ENCODE data around the gene SLC9B2.
"Not testable (repeated sequence)": the region's sequence is repeated elsewhere in the genome, so short reads cannot be mapped to it uniquely, and the experiment has no call there.

SLC9B2 gene

DNA sequence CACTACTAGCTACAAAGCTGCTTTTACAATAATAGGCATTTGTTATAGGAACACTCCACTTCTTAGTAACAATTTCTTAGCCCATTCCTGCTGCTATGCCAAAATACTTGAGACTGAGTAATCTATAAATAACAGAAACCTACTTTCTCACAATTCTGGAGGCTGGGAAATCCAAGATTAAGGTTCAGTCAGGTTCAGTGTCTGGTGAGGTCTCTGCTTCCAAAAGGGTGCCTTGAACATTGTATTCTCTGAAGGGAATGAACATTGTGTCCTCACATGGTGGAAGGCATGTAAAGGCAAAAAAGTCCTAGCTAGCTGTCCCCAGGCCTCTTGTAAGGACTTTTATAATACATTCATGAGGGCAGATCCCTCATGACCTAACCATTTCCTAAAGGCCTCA is 64.0 kb downstream of the SLC9B2 start:
- H3K9me3 Mint-ChIP-seq = no peaks in the 10 kb centered on the region
- no peaks in the 10 kb centered on the region for H3K4me1 Mint-ChIP-seq (ENCODE audit: low read depth)
- H3K4me3 Mint-ChIP-seq = no peak overlapping the region
- H3K27me3 Mint-ChIP-seq = no peaks in the 10 kb centered on the region
- H3K36me3 Mint-ChIP-seq (ENCODE audit: low read depth) = no peaks in the 10 kb centered on the region
- no peak overlapping the region for H3K27ac Mint-ChIP-seq

DNA sequence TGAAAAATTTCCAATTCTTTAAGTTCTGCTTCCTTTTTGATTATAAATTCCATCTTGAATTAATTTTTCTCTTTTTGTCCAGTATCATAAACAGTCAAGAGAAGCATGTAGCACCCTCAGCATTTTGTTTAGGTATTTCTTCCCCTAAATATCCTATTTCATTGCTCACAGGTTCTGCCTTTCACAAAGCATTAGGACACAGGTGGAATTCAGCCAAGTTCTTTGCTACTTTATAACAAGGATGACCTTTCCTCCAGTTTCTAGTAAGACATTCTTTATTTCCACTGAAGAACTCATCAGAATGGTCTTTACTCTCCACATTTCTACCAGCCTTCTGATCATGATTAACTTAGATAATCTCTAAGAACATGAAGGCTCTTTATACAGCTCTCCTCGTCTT is 64.5 kb downstream of the SLC9B2 start:
- no peaks in the 10 kb centered on the region for H3K4me1 Mint-ChIP-seq (ENCODE audit: low read depth)
- H3K9me3 Mint-ChIP-seq = no peaks in the 10 kb centered on the region
- no peaks in the 10 kb centered on the region for H3K36me3 Mint-ChIP-seq (ENCODE audit: low read depth)
- no peak overlapping the region for H3K27ac Mint-ChIP-seq
- H3K27me3 Mint-ChIP-seq = no peaks in the 10 kb centered on the region
- no peak overlapping the region for H3K4me3 Mint-ChIP-seq

DNA sequence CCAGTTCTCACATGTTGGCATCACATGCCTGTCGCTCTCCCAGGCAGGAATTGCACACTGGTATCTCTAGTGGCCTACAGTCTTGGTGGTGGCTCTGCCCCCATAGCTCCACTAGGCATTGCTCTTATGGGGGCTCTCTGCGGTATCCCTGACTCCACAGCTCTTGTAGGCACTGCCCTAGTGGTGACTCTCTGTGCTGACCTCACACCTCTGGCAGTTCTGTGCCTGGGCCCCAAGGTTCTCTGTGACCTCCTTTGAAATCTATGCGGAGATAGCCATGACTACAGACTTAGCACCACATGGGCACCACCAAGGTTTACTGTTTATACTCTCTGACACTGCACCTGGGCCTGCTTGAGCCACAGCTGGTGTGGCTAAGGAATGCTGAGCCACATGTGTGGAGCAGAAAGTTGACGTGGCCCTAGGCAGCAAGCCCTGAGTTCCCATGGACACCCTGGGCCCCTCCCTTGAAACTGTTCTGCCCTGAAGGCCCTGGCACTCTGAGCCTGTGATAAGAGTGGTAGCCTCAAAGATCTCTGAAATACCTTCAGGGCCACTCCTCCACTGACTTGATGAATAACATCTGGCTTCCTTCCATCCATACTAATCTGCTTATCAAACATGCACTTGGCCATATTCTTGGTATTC is 65.1 kb downstream of the SLC9B2 start:
- Mint-ChIP-seq H3K27ac (no peak overlapping the region), H3K4me1 (ENCODE audit: low read depth) (no peaks in the 10 kb centered on the region), H3K27me3 (no peaks in the 10 kb centered on the region), H3K9me3 (no peaks in the 10 kb centered on the region), H3K4me3 (no peak overlapping the region), H3K36me3 (ENCODE audit: low read depth) (no peaks in the 10 kb centered on the region)

DNA sequence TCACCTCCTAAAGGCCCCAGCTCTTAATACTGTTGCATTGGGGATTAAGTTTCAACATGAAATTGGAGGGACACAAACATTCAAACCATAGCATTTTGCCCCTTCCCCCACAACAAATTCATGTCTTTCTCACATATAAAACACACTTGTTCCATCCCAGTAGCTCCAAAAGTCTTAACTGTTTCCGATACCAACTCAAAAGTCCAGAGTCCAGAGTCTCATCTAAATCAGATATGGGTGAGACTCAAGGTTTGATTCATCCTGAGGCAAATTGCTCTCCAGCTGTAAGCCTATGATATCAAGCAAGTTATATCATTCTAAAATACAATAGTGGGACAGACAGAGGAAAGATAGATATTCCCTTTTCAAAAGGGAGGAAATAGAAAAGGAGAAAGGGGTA is 65.8 kb downstream of the SLC9B2 start:
- Mint-ChIP-seq H3K27me3 (no peaks in the 10 kb centered on the region), H3K36me3 (ENCODE audit: low read depth) (no peaks in the 10 kb centered on the region), H3K4me3 (no peak overlapping the region), H3K4me1 (ENCODE audit: low read depth) (no peaks in the 10 kb centered on the region), H3K9me3 (no peaks in the 10 kb centered on the region), H3K27ac (no peak overlapping the region)

DNA sequence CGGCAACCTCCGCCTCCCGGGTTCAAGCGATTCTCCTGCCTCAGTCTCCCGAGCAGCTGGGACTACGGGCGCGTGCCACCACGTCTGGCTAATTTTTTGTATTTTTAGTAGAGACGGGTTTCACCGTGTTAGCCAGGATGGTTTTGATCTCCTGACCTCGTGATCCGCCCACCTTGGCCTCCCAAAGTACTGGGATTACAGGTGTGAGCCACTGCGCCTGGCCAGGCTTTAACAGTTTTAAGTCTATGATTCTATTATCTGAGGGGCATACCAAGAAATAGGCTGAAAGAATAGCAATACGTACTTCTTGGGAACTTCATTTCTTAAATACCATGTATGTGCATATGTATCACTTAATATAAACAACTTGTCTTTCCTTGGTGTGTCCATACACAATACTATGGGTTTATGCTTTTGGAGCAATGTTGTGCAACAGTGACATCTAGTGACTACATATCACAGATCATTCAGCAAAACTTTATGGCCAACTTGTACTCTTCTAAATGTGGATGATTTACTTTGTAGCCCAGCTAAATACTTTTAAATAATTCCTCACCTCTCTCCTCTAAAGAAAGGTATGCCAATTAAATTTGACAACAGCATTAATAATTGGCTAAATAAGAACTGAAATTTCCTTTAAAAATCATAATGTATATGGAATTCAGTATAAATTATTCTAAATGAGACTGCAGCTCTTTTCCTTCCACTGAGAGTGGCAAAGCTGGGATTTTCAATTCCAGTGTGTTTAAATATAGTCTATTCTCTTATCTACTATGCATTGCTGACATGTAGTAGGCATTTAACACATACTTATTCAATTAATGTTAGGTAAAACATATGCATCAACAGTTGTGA is 67.5 kb downstream of the SLC9B2 start:
- Mint-ChIP-seq H3K9me3 (no peaks in the 10 kb centered on the region), H3K27ac (no peak overlapping the region), H3K27me3 (no peaks in the 10 kb centered on the region), H3K36me3 (ENCODE audit: low read depth) (no peaks in the 10 kb centered on the region), H3K4me3 (no peak overlapping the region), H3K4me1 (ENCODE audit: low read depth) (no peaks in the 10 kb centered on the region)

DNA sequence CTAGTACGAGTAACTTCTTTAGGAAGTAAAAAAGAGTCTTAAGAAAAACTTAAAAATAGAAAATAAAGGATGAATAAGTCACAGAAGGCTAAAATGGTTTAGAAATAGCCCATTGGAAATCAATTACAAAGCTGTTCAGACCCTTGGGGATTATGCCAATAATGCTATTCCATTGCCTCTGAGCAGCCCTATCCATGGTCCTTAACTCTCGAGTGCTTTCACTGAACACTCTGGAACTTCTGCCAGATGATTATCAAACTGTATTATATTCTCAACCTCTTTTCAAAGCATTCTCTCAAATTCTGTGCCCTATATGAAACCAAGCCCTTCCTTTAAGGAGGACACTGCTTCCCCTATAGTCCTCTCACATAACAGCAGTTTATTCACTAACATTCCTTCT is 74.0 kb downstream of the SLC9B2 start:
- H3K27ac Mint-ChIP-seq = no peak overlapping the region
- peaks cover 6% of the 10 kb centered on the region for H3K36me3 Mint-ChIP-seq (ENCODE audit: low read depth)

DNA sequence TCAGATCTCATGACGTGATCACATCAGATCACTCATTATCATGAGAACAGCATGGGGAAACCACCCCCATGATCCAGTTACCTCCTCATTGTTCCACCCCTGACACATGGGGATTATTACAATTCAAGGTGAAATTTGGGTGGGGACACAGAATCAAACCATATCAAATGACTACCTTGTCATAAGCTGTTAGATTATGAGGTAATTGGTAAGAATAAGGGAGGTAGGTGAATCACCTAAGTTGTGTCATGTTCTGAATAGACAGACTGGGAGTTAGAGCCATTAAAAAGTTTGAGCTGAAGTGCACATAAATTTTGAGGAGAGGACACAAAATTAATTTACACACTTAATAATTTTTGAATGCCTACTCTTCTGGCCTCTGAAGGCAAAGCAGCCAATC is 81.8 kb downstream of the SLC9B2 start:
- Mint-ChIP-seq H3K27ac (no peak overlapping the region), H3K4me1 (ENCODE audit: low read depth) (no peaks in the 10 kb centered on the region), H3K36me3 (ENCODE audit: low read depth) (no peaks in the 10 kb centered on the region), H3K27me3 (no peaks in the 10 kb centered on the region), H3K4me3 (no peak overlapping the region), H3K9me3 (peaks cover 3% of the 10 kb centered on the region)

More for the DNA sequence above, 74.0 kb downstream of the SLC9B2 start:
- H3K4me1 Mint-ChIP-seq (ENCODE audit: low read depth) = no peaks in the 10 kb centered on the region
- no peak overlapping the region for H3K4me3 Mint-ChIP-seq
- no peaks in the 10 kb centered on the region for H3K27me3 Mint-ChIP-seq
- peaks cover 7% of the 10 kb centered on the region for H3K9me3 Mint-ChIP-seq

DNA sequence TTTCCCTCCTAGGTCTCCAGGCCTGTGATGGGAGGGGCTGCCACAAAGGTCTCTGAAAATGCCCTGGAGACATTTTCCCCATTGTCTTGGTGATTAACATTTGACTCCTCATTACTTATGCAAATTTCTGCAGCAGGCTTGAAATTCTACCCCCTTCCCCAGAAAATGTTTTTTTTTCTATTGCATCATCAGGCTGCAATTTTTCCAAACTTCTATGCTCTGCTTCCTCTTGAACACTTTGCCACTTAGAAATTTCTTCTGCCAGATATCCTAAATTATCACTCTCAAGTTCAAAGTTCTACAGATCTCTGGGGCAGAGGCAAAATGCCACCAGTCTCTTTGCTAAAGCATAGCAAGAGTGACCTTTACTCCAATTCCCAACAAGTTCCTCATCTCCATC is 82.6 kb downstream of the SLC9B2 start:
- not testable (repeated sequence) for H3K4me1 Mint-ChIP-seq (ENCODE audit: low read depth); H3K9me3 Mint-ChIP-seq; H3K4me3 Mint-ChIP-seq; H3K36me3 Mint-ChIP-seq (ENCODE audit: low read depth); H3K27ac Mint-ChIP-seq; H3K27me3 Mint-ChIP-seq

DNA sequence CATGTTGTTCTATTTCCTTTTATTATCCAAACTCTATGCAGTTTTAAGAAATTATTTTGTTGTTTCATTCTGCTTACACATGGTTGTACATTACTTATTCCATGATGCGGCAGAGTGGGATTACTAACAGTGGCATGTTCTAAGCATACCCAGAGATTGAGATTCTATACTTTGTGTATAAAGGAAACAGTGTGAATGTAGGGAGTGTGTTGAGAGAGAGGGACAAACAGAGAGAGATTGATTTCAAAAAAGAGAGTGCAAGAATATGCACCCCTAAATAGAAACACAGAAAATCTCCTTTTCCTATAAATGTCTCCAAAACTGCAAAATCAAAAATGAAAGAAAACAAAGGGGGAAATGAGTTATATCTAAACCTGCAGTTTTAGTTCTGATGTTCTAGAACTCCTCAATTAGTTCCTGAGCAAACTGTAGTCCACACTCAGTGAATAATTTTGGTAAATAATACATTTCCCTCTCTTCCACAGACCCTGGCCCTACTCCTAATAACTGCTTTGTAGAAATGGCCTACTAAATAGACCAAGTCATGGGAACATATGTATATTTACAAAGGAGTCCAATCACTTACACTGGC is 88.0 kb downstream of the SLC9B2 start:
- H3K27me3 Mint-ChIP-seq = no peaks in the 10 kb centered on the region
- H3K4me1 Mint-ChIP-seq (ENCODE audit: low read depth) = peaks cover 8% of the 10 kb centered on the region
- no peak overlapping the region for H3K4me3 Mint-ChIP-seq
- H3K9me3 Mint-ChIP-seq = no peaks in the 10 kb centered on the region
- peaks cover 4% of the 10 kb centered on the region for H3K36me3 Mint-ChIP-seq (ENCODE audit: low read depth)
- H3K27ac Mint-ChIP-seq = peak overlapping the region; percentile 23

DNA sequence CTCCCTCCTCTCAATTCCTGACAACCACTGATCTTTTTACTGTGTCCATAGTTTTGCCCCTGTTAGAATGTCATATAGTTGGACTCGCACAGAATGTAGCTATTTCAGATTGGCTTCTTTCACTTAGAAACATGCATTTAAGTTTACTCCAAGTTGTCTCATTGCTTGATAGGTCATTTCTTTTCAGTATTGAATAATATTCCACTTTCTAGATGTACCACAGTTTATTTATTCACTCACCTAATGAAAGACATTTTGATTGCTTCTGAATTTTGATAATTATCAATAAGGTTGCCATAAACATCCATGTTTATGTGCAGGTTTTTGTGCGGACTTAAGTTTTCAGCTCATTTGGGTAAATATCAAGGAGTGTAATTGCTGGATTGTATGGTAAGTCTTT is 95.6 kb downstream of the SLC9B2 start:
- no peaks in the 10 kb centered on the region for H3K4me1 Mint-ChIP-seq (ENCODE audit: low read depth)
- no peak overlapping the region for H3K4me3 Mint-ChIP-seq
- no peak overlapping the region for H3K27ac Mint-ChIP-seq
- H3K27me3 Mint-ChIP-seq = no peaks in the 10 kb centered on the region
- no peaks in the 10 kb centered on the region for H3K36me3 Mint-ChIP-seq (ENCODE audit: low read depth)
- peaks cover 4% of the 10 kb centered on the region for H3K9me3 Mint-ChIP-seq
